Gastroesophageal sphincter (tissue), 3 donors: Measurements from ENCODE around the gene SCAI.

Experiments used
- CTCF ChIP-seq, 4 experiments: fragments of 200-600 bp in 2 of 4; fragments of 450-650 bp in 2 of 4; sonication (generic) in 1 of 4; IDR thresholded peaks; one replicate each; pipeline ENCODE4 v1.5.1; 2017 to 2019; ENCODE audit warnings: antibody characterized with exemption in 4 of 4, mild to moderate bottlenecking in 2 of 4, moderate library complexity in 2 of 4
- EP300 ChIP-seq: sonication (generic); formaldehyde crosslinking; IDR thresholded peaks from one replicate; pipeline ENCODE4 v1.6.1; 2017; ENCODE audit warnings: antibody characterized with exemption, mild to moderate bottlenecking
- POLR2A ChIP-seq, 2 donors: fragments of 450-650 bp; IDR thresholded peaks; one replicate each; pipeline ENCODE4 v1.6.1; 2017; ENCODE audit warnings: antibody characterized with exemption in 2 of 2, mild to moderate bottlenecking in 2 of 2, moderate library complexity in 1 of 2
- POLR2AphosphoS5 ChIP-seq: sonication (generic); formaldehyde crosslinking; IDR thresholded peaks from one replicate; pipeline ENCODE4 v1.6.1; 2017; ENCODE audit warnings: antibody characterized with exemption

- TF ChIP-seq CTCF (IDR thresholded peaks at IDR 0.05) (no peak), POLR2A (IDR thresholded peaks at IDR 0.05) (no peak), POLR2AphosphoS5 (no peak), EP300 (no peak)
Observed at GRCh38 chr9:125099816-125100215, 43.5 kb downstream of the SCAI start.
